ENCODE results near the gene CD244. TPM values are rescaled to one million over a fixed set of nuclear protein-coding genes. Genes with fewer than 3 reads are reported as not detected.

The CD244 gene
- total RNA-seq, 2 experiments from 2014 or later = not detected

GRCh38 chr1:160800142-160800541 is 62.5 kb downstream of the CD244 start:
- Histone ChIP-seq H3K4me1 (ENCODE audit: insufficient read depth, low read length, poor library complexity, severe bottlenecking) (peaks cover 55% of the 10 kb centered on the region), H3K36me3 (ENCODE audit: insufficient read depth, low read length) (peaks cover 38% of the 10 kb centered on the region), H3K4me2 (ENCODE audit: low read length) (peak overlapping the region; percentile 88), H3K27ac (ENCODE audit: low read depth, low read length, poor library complexity, severe bottlenecking) (peak overlapping the region; percentile 82), H2AFZ (ENCODE audit: low read length) (no peak overlapping the region), H3K79me2 (ENCODE audit: insufficient read depth, low read depth, low read length) (peaks cover 61% of the 10 kb centered on the region), H3K4me3 (ENCODE audit: low read depth, low read length, poor library complexity, severe bottlenecking) (peak overlapping the region; percentile 76), H3K9me3 (ENCODE audit: low read length) (peaks cover 15% of the 10 kb centered on the region; the same call in 1 of the 2 replicates), H4K20me1 (ENCODE audit: insufficient read depth, low read length) (no peaks in the 10 kb centered on the region), H3K9me2 (ENCODE audit: insufficient read depth, low read length) (no peaks in the 10 kb centered on the region)
- intact Hi-C loops (cut with micrococcal nuclease; ENCODE audit: unreplicated experiment) = no loop called here
- POLR2A ChIA-PET = interaction anchor here (2.0 to 4.5 kb wide), 2 partner anchors 18 to 89 kb away, joined by 7 to 18 read pairs; partner anchors contain the start of gene CD48
- no peak for DNase-seq (ENCODE audit: low spot score)
- TF ChIP-seq CTCF (conservative IDR thresholded peaks at IDR 0.05; ENCODE audit: low read length) = no peak
- TF ChIP-seq EZH2phosphoT487 (IDR thresholded peaks at IDR 0.05; ENCODE audit: borderline replicate concordance, low read depth, low read length) = no peak
- CTCF ChIA-PET (ENCODE audit: unreplicated experiment) = no interaction called here
- no TSS peak for BruUV-seq (replicated peaks)

GRCh38 chr1:160799641-160800040 is 63.0 kb downstream of the CD244 start:
- Histone ChIP-seq H3K9me3 (ENCODE audit: low read length) (peaks cover 17% of the 10 kb centered on the region; the same call in 1 of the 2 replicates), H3K27ac (ENCODE audit: low read depth, low read length, poor library complexity, severe bottlenecking) (peak overlapping the region; percentile 82), H2AFZ (ENCODE audit: low read length) (no peak overlapping the region), H3K4me1 (ENCODE audit: insufficient read depth, low read length, poor library complexity, severe bottlenecking) (peaks cover 57% of the 10 kb centered on the region), H3K79me2 (ENCODE audit: insufficient read depth, low read depth, low read length) (peaks cover 57% of the 10 kb centered on the region), H3K9me2 (ENCODE audit: insufficient read depth, low read length) (no peaks in the 10 kb centered on the region), H3K4me2 (ENCODE audit: low read length) (peak overlapping the region; percentile 88), H3K36me3 (ENCODE audit: insufficient read depth, low read length) (peaks cover 37% of the 10 kb centered on the region), H3K4me3 (ENCODE audit: low read depth, low read length, poor library complexity, severe bottlenecking) (peak overlapping the region; percentile 76), H4K20me1 (ENCODE audit: insufficient read depth, low read length) (no peaks in the 10 kb centered on the region)
- ChIA-PET POLR2A (interaction anchor here (1.2 to 4.5 kb wide), 3 partner anchors 9 to 88 kb away, joined by 3 to 18 read pairs (median 7); partner anchors contain the start of gene CD48), CTCF (ENCODE audit: unreplicated experiment) (no interaction called here)
- intact Hi-C loops (cut with micrococcal nuclease; ENCODE audit: unreplicated experiment) = loop anchor here (5.0 kb wide), 1 partner anchor 177 kb away; no protein-coding TSS in a partner anchor
- DNase-seq (ENCODE audit: low spot score) = no peak
- TF ChIP-seq EZH2phosphoT487 (IDR thresholded peaks at IDR 0.05; ENCODE audit: borderline replicate concordance, low read depth, low read length) (no peak), CTCF (conservative IDR thresholded peaks at IDR 0.05; ENCODE audit: low read length) (no peak)
- no TSS peak for BruUV-seq (replicated peaks)

- no TSS peak for BruUV-seq (replicated peaks)
- Histone ChIP-seq H3K27ac (ENCODE audit: low read depth, low read length, poor library complexity, severe bottlenecking) (peak overlapping the region; percentile 82), H3K9me2 (ENCODE audit: insufficient read depth, low read length) (no peaks in the 10 kb centered on the region), H3K79me2 (ENCODE audit: insufficient read depth, low read depth, low read length) (peaks cover 57% of the 10 kb centered on the region), H2AFZ (ENCODE audit: low read length) (no peak overlapping the region), H3K4me1 (ENCODE audit: insufficient read depth, low read length, poor library complexity, severe bottlenecking) (peaks cover 57% of the 10 kb centered on the region), H3K36me3 (ENCODE audit: insufficient read depth, low read length) (peaks cover 25% of the 10 kb centered on the region), H3K4me2 (ENCODE audit: low read length) (peak overlapping the region; percentile 88), H4K20me1 (ENCODE audit: insufficient read depth, low read length) (no peaks in the 10 kb centered on the region), H3K9me3 (ENCODE audit: low read length) (peaks cover 8% of the 10 kb centered on the region; the same call in 1 of the 2 replicates), H3K4me3 (ENCODE audit: low read depth, low read length, poor library complexity, severe bottlenecking) (peak overlapping the region; percentile 76)
- no peak for TF ChIP-seq CTCF (conservative IDR thresholded peaks at IDR 0.05; ENCODE audit: low read length)
- no peak for TF ChIP-seq EZH2phosphoT487 (IDR thresholded peaks at IDR 0.05; ENCODE audit: borderline replicate concordance, low read depth, low read length)
- intact Hi-C loops (cut with micrococcal nuclease; ENCODE audit: unreplicated experiment) = loop anchor here (5.0 kb wide), 1 partner anchor 176 kb away; no protein-coding TSS in a partner anchor
- DNase-seq (ENCODE audit: low spot score) = no peak
- CTCF ChIA-PET (ENCODE audit: unreplicated experiment) = interaction anchor here (1.0 kb wide), 3 partner anchors 17 to 38 kb away, joined by 3 read pairs; no protein-coding TSS in a partner anchor
- POLR2A ChIA-PET = interaction anchor here (0.6 to 5.1 kb wide), 13 partner anchors 8 to 199 kb away, joined by 3 to 32 read pairs (median 3); partner anchors contain the start of gene CD48
These were observed 64.2 kb downstream of the CD244 start for GRCh38 chr1:160798439-160798838.
